ENCODE results near the gene KLHL36. TPM values are rescaled to one million over a fixed set of nuclear protein-coding genes. Genes with fewer than 3 reads are reported as not detected.

KLHL36 gene
- total and polyA plus RNA-seq, 9 of the 15 experiments (the other 6 are each of a cell fraction or from before 2014, with no cell fraction given) = 2.1 to 51.2 (median 18.5) TPM

DNA sequence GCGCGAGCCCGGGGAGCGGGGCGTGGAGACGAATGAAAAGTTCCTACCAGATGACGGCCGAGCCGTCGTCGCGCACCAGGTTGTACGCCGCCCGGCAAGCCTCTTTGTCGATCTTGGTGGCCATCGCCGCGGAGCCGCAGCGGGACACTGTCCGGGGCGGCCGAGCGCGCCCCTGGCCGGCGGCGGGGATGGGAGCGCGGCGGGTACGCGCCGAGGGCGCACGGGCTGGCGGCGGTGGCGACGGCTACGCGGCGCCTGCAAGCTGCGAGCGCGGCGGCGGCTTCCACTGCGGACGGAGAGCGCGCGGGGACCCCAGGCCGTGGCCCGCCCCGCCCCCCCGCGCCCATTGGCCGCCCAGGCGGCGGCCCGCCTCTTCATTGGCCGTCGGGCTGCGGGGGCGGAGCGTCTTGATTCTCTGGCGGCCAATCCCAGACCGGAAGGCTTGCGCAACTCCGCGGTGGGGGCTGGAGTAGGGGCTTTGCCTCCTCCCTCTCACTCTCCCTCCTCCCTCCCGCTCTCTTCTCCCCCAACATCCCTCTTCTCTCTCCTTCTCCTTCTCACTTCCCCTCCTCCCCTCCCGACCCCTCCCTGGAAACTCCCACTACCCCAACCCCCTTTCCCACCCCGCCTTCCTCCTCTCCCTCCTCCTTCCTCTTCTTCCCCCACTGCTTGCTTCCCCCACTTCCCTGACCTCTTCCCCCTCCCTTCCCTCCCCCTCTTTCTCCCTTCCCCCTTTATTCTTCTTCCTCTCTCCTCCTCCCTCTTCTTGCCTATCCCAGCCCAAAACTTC lies 30.3 kb upstream of the KLHL36 start, which contains the start of gene COTL1 (continued):
- TF ChIP-seq SAFB (IDR thresholded peaks at IDR 0.05; ENCODE audit: borderline replicate concordance, low read depth, low read length) (peak; percentile 91), EHMT2 (IDR thresholded peaks at IDR 0.05) (no peak), SMARCB1 (IDR thresholded peaks at IDR 0.05; ENCODE audit: insufficient read length, low read depth) (no peak), SMAD4 (CRISPR knock-in tag; conservative IDR thresholded peaks at IDR 0.05) (peak; percentile 89), ZNF140 (CRISPR knock-in tag; IDR thresholded peaks at IDR 0.05) (no peak), ZNF586 (CRISPR knock-in tag; conservative IDR thresholded peaks at IDR 0.05) (no peak), CREM (IDR thresholded peaks at IDR 0.05; ENCODE audit: low read depth) (peak; percentile 76), SREBF2 (CRISPR knock-in tag; IDR thresholded peaks at IDR 0.05) (no peak), KLF1 (tag; IDR thresholded peaks at IDR 0.05) (no peak), EWSR1 (IDR thresholded peaks at IDR 0.05; ENCODE audit: borderline replicate concordance, low read depth, partially characterized antibody) (no peak), CCAR2 (IDR thresholded peaks at IDR 0.05; ENCODE audit: low read depth, low read length) (no peak), SNRNP70 (optimal IDR thresholded peaks at IDR 0.05; ENCODE audit: low read depth, low read length) (no peak), ZNF23 (CRISPR knock-in tag; IDR thresholded peaks at IDR 0.05) (no peak), HLTF (IDR thresholded peaks at IDR 0.05) (0 out of 2 replicates have a peak, but pooled peaks have one; percentile 31), TCF7L2 (IDR thresholded peaks at IDR 0.05; ENCODE audit: low read depth, low read length) (no peak), PRPF4 (IDR thresholded peaks at IDR 0.05; ENCODE audit: insufficient read depth, low read depth, low read length, poor library complexity, severe bottlenecking) (no peak), PHTF2 (CRISPR knock-in tag; IDR thresholded peaks at IDR 0.05) (no peak), POLR2B (IDR thresholded peaks at IDR 0.05; ENCODE audit: low read depth, partially characterized antibody) (no peak), NFXL1 (CRISPR knock-in tag; IDR thresholded peaks at IDR 0.05) (no peak), NFYB (IDR thresholded peaks at IDR 0.05; ENCODE audit: extremely low read depth, insufficient read length) (peak; percentile 93), MYNN (IDR thresholded peaks at IDR 0.05) (no peak), MYNN (CRISPR knock-in tag; IDR thresholded peaks at IDR 0.05) (no peak), KHSRP (IDR thresholded peaks at IDR 0.05) (no peak), CCNT2 (IDR thresholded peaks at IDR 0.05; ENCODE audit: borderline replicate concordance, extremely low read depth, insufficient read length, low read depth, low read length) (peak; percentile 92), KLF16 (IDR thresholded peaks at IDR 0.05) (no peak), NFE2 (IDR thresholded peaks at IDR 0.05; ENCODE audit: low read depth) (0 out of 2 replicates have a peak, but pooled peaks have one; percentile 3), TGIF2 (CRISPR knock-in tag; IDR thresholded peaks at IDR 0.05) (no peak), ZNF41 (CRISPR knock-in tag; conservative IDR thresholded peaks at IDR 0.05) (no peak)
- TF ChIP-seq, protein P1, sequence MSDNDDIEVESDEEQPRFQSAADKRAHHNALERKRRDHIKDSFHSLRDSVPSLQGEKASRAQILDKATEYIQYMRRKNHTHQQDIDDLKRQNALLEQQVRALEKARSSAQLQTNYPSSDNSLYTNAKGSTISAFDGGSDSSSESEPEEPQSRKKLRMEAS (CRISPR knock-in tag; IDR thresholded peaks at IDR 0.05) = no peak
- TF ChIP-seq, protein P2, sequence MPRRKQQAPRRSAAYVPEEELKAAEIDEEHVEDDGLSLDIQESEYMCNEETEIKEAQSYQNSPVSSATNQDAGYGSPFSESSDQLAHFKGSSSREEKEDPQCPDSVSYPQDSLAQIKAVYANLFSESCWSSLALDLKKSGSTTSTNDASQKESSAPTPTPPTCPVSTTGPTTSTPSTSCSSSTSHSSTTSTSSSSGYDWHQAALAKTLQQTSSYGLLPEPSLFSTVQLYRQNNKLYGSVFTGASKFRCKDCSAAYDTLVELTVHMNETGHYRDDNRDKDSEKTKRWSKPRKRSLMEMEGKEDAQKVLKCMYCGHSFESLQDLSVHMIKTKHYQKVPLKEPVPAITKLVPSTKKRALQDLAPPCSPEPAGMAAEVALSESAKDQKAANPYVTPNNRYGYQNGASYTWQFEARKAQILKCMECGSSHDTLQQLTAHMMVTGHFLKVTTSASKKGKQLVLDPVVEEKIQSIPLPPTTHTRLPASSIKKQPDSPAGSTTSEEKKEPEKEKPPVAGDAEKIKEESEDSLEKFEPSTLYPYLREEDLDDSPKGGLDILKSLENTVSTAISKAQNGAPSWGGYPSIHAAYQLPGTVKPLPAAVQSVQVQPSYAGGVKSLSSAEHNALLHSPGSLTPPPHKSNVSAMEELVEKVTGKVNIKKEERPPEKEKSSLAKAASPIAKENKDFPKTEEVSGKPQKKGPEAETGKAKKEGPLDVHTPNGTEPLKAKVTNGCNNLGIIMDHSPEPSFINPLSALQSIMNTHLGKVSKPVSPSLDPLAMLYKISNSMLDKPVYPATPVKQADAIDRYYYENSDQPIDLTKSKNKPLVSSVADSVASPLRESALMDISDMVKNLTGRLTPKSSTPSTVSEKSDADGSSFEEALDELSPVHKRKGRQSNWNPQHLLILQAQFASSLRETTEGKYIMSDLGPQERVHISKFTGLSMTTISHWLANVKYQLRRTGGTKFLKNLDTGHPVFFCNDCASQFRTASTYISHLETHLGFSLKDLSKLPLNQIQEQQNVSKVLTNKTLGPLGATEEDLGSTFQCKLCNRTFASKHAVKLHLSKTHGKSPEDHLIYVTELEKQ (CRISPR knock-in tag; IDR thresholded peaks at IDR 0.05) = no peak
